DMS53 treated with DMSO at 0.1 percent for 48 hours (cell line): ENCODE measurements around the gene SNRNP25.
A peak's percentile ranks its signal among the peaks of the same experiment; 100 is the strongest.

Experiments
- DNase-seq: peaks from one replicate; lab custom pipeline; 2025; ENCODE audit not compliant: unreplicated experiment; lab: John Stamatoyannopoulos, UW

SNRNP25 gene

GRCh38 chr16:100989-101388, 47.4 kb downstream of the SNRNP25 start:
- DNase-seq = no peak

- DNase-seq = no peak
Measured at GRCh38 chr16:101586-101985, 48.0 kb downstream of the SNRNP25 start.

GRCh38 chr16:102060-102855, 48.6 kb downstream of the SNRNP25 start:
- DNase-seq = no peak

- no peak for DNase-seq
Measured at GRCh38 chr16:104355-104754, 50.7 kb downstream of the SNRNP25 start.

- no peak for DNase-seq
Measured at GRCh38 chr16:104928-105327, 51.3 kb downstream of the SNRNP25 start.

- DNase-seq = no peak
Measured at GRCh38 chr16:105521-105920, 51.9 kb downstream of the SNRNP25 start.

GRCh38 chr16:106623-107324, 53.1 kb downstream of the SNRNP25 start:
- peak; percentile 58 for DNase-seq
